MM.1S (cell line): ENCODE data around the gene INSRR.

Experiments used
- DNase-seq: peaks from one replicate; pipeline ENCODE4 v3.0.0-alpha.2; 2015
- H2AFZ ChIP-seq: fragments of 300-600 bp; sonication (generic); 2 replicates; pipeline ENCODE4 v1.6.0; 2016; ENCODE audit warnings: antibody characterized with exemption, low read length
- H3F3A ChIP-seq: fragments of 300-600 bp; sonication (generic); 2 replicates; pipeline ENCODE4 v1.6.1; 2016; ENCODE audit warnings: mild to moderate bottlenecking, antibody characterized with exemption, low read length, moderate library complexity, mixed read lengths; ENCODE audit not compliant: insufficient read depth
- H3K27ac ChIP-seq: fragments of 300-600 bp; sonication (generic); 2 replicates; pipeline ENCODE4 v1.5.1; 2016; ENCODE audit warnings: mild to moderate bottlenecking, low read length
- H3K27me3 ChIP-seq: fragments of 300-600 bp; sonication (generic); replicated peaks from 2 replicates; pipeline ENCODE4 v1.6.0; 2016; ENCODE audit warnings: low read length; ENCODE audit not compliant: insufficient read depth
- H3K36me3 ChIP-seq: fragments of 300-600 bp; sonication (generic); replicated peaks from 2 replicates; pipeline ENCODE4 v1.6.1; 2016; ENCODE audit warnings: mild to moderate bottlenecking, low read length, mixed read lengths; ENCODE audit not compliant: insufficient read depth
- H3K4me1 ChIP-seq: fragments of 300-600 bp; sonication (generic); 2 replicates; pipeline ENCODE4 v1.6.1; 2016; ENCODE audit warnings: low read length, mixed read lengths
- H3K4me2 ChIP-seq: fragments of 300-600 bp; sonication (generic); 2 replicates; pipeline ENCODE4 v1.6.0; 2016; ENCODE audit warnings: low read depth, low read length
- H3K4me3 ChIP-seq: fragments of 300-600 bp; sonication (generic); 2 replicates; pipeline ENCODE4 v1.5.1; 2016; ENCODE audit warnings: low read length, mixed read lengths
- H3K79me2 ChIP-seq: fragments of 300-600 bp; sonication (generic); 2 replicates; pipeline ENCODE4 v1.6.1; 2016; ENCODE audit warnings: mixed run types, low read length, mixed read lengths
- H3K9ac ChIP-seq: fragments of 300-600 bp; sonication (generic); 2 replicates; pipeline ENCODE4 v1.6.1; 2016; ENCODE audit warnings: low read length, mixed read lengths
- H3K9me2 ChIP-seq: fragments of 300-600 bp; sonication (generic); replicated peaks from 2 replicates; pipeline ENCODE4 v1.6.1; 2016; ENCODE audit warnings: mild to moderate bottlenecking, low read length, mixed read lengths; ENCODE audit not compliant: insufficient read depth
- H3K9me3 ChIP-seq: fragments of 300-600 bp; sonication (generic); replicated peaks from 2 replicates; pipeline ENCODE4 v1.6.1; 2016; ENCODE audit warnings: mild to moderate bottlenecking, low read length, mixed read lengths; ENCODE audit not compliant: insufficient read depth
- H4K20me1 ChIP-seq: fragments of 300-600 bp; sonication (generic); 2 replicates; pipeline ENCODE4 v1.6.1; 2016; ENCODE audit warnings: mild to moderate bottlenecking, low read length, moderate library complexity, mixed read lengths; ENCODE audit not compliant: insufficient read depth
- EZH2 ChIP-seq: fragments of 300-600 bp; sonication (generic); optimal IDR thresholded peaks from 2 replicates; pipeline ENCODE3; 2017; ENCODE audit warnings: low read depth, mild to moderate bottlenecking, antibody characterized with exemption, low read length, mixed read lengths
- EZH2phosphoT487 ChIP-seq: fragments of 300-600 bp; sonication (generic); IDR thresholded peaks from 2 replicates; pipeline ENCODE4 v1.6.1; 2018; ENCODE audit warnings: antibody characterized with exemption, low read length
- TF ChIP-seq, protein P1 (sequence below): fragments of 300-600 bp; sonication (generic); IDR thresholded peaks from 2 replicates; pipeline ENCODE4 v1.5.1; 2016; ENCODE audit warnings: antibody characterized with exemption, low read length, mixed read lengths

The INSRR gene

DNA sequence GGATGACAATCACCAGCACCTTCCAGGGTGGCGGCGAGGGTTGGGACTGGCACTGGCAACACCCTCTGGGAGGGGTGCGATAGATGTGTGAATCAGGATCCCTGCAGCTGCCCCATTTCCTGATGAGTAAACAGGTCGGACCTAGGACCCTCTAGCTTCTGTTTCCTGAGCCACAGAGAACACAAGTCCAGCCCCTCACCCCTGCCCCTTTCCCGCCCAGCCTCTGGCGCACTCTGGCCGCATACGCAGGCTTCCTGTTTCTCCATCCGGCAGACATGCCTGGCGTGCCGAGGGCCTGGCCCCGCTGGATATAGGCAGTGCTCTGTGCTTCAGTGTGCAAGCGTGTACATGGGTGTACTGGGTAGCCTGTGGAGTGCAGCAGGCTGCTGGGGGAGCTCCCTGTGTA lies 39.2 kb upstream of the INSRR start:
- DNase-seq: no peak
- Histone ChIP-seq H3K9ac (no peak overlapping the region), H3K79me2 (no peaks in the 10 kb centered on the region)

DNA sequence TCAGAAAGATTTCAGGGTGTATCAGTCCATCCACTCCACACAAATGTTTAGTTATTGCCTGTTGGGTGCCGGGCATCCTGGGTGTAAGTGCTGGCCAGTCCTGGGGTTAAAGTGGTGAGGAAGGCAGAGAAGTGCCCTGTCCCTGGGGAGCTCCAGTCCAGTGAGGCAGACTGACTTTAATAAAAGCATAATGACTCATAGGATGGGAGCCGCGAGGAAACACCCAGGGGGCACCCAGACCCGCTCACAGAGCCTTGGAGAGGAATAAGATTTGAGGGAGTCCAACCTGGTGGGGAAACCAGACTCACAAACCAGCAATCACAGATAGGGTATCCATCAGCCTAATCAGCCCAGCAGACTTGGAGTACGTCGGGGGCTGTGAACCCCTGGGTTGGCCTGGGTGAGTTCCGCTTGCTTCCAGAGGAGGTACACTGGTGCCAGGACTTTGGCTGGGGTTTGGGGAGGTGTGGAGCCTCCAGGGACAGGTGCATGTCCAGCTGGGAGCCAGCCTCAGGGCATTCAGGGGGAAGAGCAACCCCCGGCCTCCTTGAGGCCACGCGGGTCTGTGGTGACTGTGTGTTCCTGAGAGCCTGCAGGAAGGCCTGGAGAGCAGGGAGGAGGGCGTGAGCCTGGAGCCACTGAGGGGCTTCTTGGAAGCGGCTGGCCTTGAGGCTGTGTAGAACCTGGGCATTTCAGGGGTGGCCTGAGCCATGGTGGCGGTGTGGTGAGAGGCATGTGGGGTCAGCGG lies 38.3 kb upstream of the INSRR start:
- Histone ChIP-seq H3F3A (no peaks in the 10 kb centered on the region), H2AFZ (no peak overlapping the region), H3K4me2 (no peak overlapping the region), H3K9ac (no peak overlapping the region), H3K79me2 (no peaks in the 10 kb centered on the region), H3K9me3 (no peaks in the 10 kb centered on the region), H3K4me1 (no peaks in the 10 kb centered on the region), H3K27ac (no peak overlapping the region), H4K20me1 (no peaks in the 10 kb centered on the region), H3K9me2 (no peaks in the 10 kb centered on the region), H3K27me3 (peaks cover 99% of the 10 kb centered on the region), H3K4me3 (no peak overlapping the region), H3K36me3 (no peaks in the 10 kb centered on the region)
- DNase-seq: no peak
- TF ChIP-seq EZH2 (no peak), EZH2phosphoT487 (no peak)
- TF ChIP-seq, protein P1, sequence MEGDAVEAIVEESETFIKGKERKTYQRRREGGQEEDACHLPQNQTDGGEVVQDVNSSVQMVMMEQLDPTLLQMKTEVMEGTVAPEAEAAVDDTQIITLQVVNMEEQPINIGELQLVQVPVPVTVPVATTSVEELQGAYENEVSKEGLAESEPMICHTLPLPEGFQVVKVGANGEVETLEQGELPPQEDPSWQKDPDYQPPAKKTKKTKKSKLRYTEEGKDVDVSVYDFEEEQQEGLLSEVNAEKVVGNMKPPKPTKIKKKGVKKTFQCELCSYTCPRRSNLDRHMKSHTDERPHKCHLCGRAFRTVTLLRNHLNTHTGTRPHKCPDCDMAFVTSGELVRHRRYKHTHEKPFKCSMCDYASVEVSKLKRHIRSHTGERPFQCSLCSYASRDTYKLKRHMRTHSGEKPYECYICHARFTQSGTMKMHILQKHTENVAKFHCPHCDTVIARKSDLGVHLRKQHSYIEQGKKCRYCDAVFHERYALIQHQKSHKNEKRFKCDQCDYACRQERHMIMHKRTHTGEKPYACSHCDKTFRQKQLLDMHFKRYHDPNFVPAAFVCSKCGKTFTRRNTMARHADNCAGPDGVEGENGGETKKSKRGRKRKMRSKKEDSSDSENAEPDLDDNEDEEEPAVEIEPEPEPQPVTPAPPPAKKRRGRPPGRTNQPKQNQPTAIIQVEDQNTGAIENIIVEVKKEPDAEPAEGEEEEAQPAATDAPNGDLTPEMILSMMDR: no peak

More for the DNA sequence above, 39.2 kb upstream of the INSRR start:
- H4K20me1 ChIP-seq: no peaks in the 10 kb centered on the region
- no peak overlapping the region for H3K4me3 ChIP-seq
- no peaks in the 10 kb centered on the region for H3F3A ChIP-seq
- H2AFZ ChIP-seq: no peak overlapping the region
- H3K4me2 ChIP-seq: no peak overlapping the region
- peaks cover 99% of the 10 kb centered on the region for H3K27me3 ChIP-seq
- TF ChIP-seq EZH2 (no peak), EZH2phosphoT487 (no peak)
- TF ChIP-seq, protein P1: no peak
- no peaks in the 10 kb centered on the region for H3K9me2 ChIP-seq
- no peak overlapping the region for H3K27ac ChIP-seq
- H3K4me1 ChIP-seq: no peaks in the 10 kb centered on the region
- H3K9me3 ChIP-seq: no peaks in the 10 kb centered on the region
- H3K36me3 ChIP-seq: no peaks in the 10 kb centered on the region

GRCh38 chr1:156896490-156897033 lies 37.6 kb upstream of the INSRR start:
- Histone ChIP-seq H3K4me3 (no peak overlapping the region), H3K9me2 (no peaks in the 10 kb centered on the region), H3F3A (no peaks in the 10 kb centered on the region), H3K9me3 (no peaks in the 10 kb centered on the region), H3K27me3 (peaks cover 100% of the 10 kb centered on the region), H2AFZ (no peak overlapping the region), H4K20me1 (no peaks in the 10 kb centered on the region), H3K79me2 (no peaks in the 10 kb centered on the region), H3K36me3 (no peaks in the 10 kb centered on the region), H3K4me1 (0 out of 2 replicates have a peak, but pooled peaks cover 3% of the 10 kb centered on the region), H3K27ac (no peak overlapping the region), H3K9ac (no peak overlapping the region), H3K4me2 (no peak overlapping the region)
- DNase-seq: no peak
- TF ChIP-seq, protein P1: no peak
- TF ChIP-seq EZH2phosphoT487: no peak
- TF ChIP-seq EZH2: no peak
